HG03342 (cell line): ENCODE data around the gene SUPT5H.

Experiments used
- ATAC-seq: cut with Tn5 transposase; IDR thresholded peaks from one replicate; pipeline ENCODE4 v1.9.1; 2021; ENCODE audit warnings: mild to moderate bottlenecking, moderate library complexity; ENCODE audit not compliant: unreplicated experiment

Gene SUPT5H

GRCh38 chr19:39518458-39518857 is 73.1 kb downstream of the SUPT5H start:
- no peak for ATAC-seq

DNA sequence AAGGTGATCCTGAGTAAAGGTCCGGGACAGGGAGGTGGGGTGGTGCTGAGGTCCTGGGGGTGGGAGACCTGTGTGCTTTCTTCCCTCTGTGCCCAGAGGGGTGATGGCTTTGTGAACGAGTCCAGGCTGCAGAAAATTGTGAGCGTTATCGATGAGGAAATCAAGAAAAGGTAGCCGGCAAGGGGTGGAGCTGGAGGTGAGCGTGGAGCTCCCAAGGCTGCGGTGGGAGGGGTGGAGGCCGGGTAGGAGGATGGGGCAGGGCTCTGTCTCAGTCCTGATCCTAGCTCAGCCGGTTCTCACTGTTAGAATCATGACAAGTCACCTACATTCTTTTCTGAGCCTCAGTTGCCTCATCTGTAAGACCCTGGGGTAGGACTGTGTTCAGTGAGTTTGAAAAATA is 73.6 kb downstream of the SUPT5H start:
- no peak for ATAC-seq

DNA sequence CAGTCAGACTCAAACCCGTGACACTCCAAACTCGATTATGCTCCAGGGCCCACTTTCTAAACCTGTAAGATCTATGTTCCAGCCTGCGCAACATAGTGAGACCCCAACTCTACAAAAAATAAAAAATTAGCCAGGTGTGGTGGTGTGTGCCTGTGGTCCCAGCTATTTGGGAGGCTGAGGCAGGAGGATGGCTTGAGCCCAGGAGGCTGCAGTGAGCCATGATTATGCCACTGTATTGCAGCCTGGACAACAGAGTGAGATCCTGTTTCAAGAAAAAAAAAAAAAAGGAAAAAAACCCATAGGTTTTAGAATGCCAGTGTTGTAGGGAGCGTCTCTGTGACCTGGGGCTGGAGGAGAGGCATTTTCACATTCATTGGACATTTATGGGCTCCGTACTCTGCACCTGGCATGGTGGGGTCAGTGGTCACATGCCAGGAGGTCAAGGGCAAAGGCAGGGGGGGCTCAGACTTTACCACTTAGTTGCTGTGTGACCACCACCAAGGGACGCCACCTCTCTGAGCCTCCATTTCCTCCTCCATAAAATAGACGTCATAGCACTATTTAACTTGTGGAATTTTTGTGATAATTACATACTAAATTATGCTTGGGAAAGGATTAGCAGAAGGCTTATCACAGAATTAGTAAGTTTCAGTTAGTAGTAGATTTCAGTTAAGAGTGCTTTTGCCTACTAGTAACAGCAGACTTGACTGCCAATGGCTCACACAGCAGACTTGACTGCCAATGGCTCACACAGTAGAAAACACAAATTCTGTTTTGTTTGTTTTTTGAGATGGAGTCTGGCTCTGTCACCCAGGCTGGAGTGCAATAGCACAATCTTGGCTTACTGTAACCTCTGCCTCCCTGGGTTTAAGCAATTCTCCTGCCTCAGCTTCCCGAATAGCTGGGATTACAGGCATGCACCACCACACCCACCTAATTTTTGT is 75.4 kb downstream of the SUPT5H start:
- ATAC-seq, result no peak

DNA sequence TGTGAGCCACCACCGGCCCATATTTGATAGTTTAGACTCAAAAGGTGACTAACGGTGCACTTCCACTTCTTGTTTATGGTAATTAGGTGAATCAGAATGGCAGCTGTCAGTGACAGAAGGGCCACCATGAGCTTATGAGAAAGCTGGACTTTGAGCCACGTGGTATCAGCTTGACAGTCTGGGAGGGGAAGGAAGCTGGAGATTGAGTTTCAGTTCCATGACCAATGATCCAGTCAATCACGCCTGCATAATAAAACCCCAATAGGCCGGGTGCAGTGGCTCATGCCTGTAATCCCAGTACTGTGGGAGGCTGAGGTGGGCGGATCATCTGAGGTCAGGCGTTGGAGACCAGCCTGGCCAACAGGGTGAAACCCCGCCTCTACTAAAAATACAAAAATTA is 79.1 kb downstream of the SUPT5H start:
- no peak for ATAC-seq

GRCh38 chr19:39525205-39525604 is 79.8 kb downstream of the SUPT5H start:
- no peak for ATAC-seq
